Endothelial cell of umbilical vein (primary cell): ENCODE measurements around the gene UNC5A. TPM values are rescaled to one million over a fixed set of nuclear protein-coding genes. Genes with fewer than 3 reads are reported as not detected.

Experiments used
- BruUV-seq: library from RNA; stranded (reverse); fragments of 400-500 nt; replicated peaks from 2 replicates; lab custom pipeline; 2021; lab: Mats Ljungman, UMichigan
- CTCF ChIA-PET: fragments of 300-600, 350-600 bp; sonication (Branson Sonifier 250); formaldehyde crosslinking; loops from one replicate; lab custom pipeline; 2021; ENCODE audit warnings: antibody characterized with exemption, inconsistent platforms; lab: Charles Lee
- POLR2A ChIA-PET: fragments of 300-600, 350-600 bp; sonication (Branson Sonifier 250); formaldehyde crosslinking; loops from one replicate; lab custom pipeline; 2021; ENCODE audit warnings: antibody characterized with exemption, inconsistent platforms; lab: Charles Lee
- DNase-seq: peaks from one replicate; pipeline ENCODE4 v3.0.0-alpha.2; 2011; ENCODE audit warnings: low read depth, low spot score
- FAIRE-seq: peaks from 2 replicates; lab custom pipeline; 2011; peaks lifted over from hg19 to GRCh38; lab: Jason Lieb, UNC
- H2AFZ ChIP-seq: 2 replicates; pipeline ENCODE4 v1.6.0; 2012; ENCODE audit warnings: low read depth, low read length, control low read depth, inconsistent platforms
- H3K27ac ChIP-seq: 2 replicates; pipeline ENCODE4 v1.5.1; 2011; ENCODE audit warnings: low read depth, mild to moderate bottlenecking, control low read depth, low read length, moderate library complexity; ENCODE audit not compliant: insufficient read depth
- H3K27me3 ChIP-seq, 2 experiments: 2 replicates each; pipeline versions ENCODE4 v1.6.0 to v1.6.1; 2011; ENCODE audit warnings: low read length in 2 of 2, mixed read lengths in 1 of 2; ENCODE audit not compliant: control insufficient read depth in 2 of 2, insufficient read depth in 2 of 2
- H3K36me3 ChIP-seq, 2 experiments: 2 replicates in 1 of 2; 3 replicates in 1 of 2; pipeline ENCODE4 v1.5.1; 2011; ENCODE audit warnings: low read length in 2 of 2, mild to moderate bottlenecking in 1 of 2, moderate library complexity in 1 of 2; ENCODE audit not compliant: control insufficient read depth in 2 of 2, insufficient read depth in 2 of 2; ENCODE audit errors: extremely low read depth in 1 of 2
- H3K4me1 ChIP-seq: 3 replicates; pipeline ENCODE4 v1.5.1; 2011; ENCODE audit warnings: mild to moderate bottlenecking, low read length; ENCODE audit not compliant: control insufficient read depth, insufficient read depth; ENCODE audit errors: extremely low read depth
- H3K4me2 ChIP-seq: 2 replicates; pipeline ENCODE4 v1.6.1; 2011; ENCODE audit warnings: low read length, control low read depth, mixed read lengths; ENCODE audit not compliant: insufficient read depth
- H3K4me3 ChIP-seq, 3 experiments: fragments of 200-600 bp in 1 of 3; sonication (generic), shearing (Covaris generic) in 1 of 3; replicated peaks in 1 of 3; 2 replicates each; pipeline ENCODE4 v1.5.1; 2011 to 2016; ENCODE audit warnings: control low read depth in 3 of 3, low read length in 3 of 3, mild to moderate bottlenecking in 2 of 3, inconsistent platforms in 1 of 3, low read depth in 1 of 3, moderate library complexity in 1 of 3; ENCODE audit not compliant: insufficient read depth in 1 of 3
- H3K79me2 ChIP-seq: 2 replicates; pipeline ENCODE4 v1.6.0; 2012; ENCODE audit warnings: low read length, inconsistent platforms; ENCODE audit not compliant: control insufficient read depth, insufficient read depth
- H3K9ac ChIP-seq: replicated peaks from 2 replicates; pipeline ENCODE3; 2011; ENCODE audit warnings: low read length, control low read depth; ENCODE audit not compliant: insufficient read depth; ENCODE audit errors: extremely low read depth
- H3K9me1 ChIP-seq: replicated peaks from 3 replicates; pipeline ENCODE4 v1.6.0; 2011; ENCODE audit warnings: mild to moderate bottlenecking, low read length; ENCODE audit not compliant: control insufficient read depth, insufficient read depth; ENCODE audit errors: extremely low read depth
- H3K9me3 ChIP-seq: replicated peaks from 2 replicates; pipeline ENCODE4 v1.5.1; 2012; ENCODE audit warnings: low read length, inconsistent platforms; ENCODE audit not compliant: control insufficient read depth, insufficient read depth
- H4K20me1 ChIP-seq: replicated peaks from 2 replicates; pipeline ENCODE3; 2011; ENCODE audit warnings: mild to moderate bottlenecking, low read length; ENCODE audit not compliant: control insufficient read depth, insufficient read depth; ENCODE audit errors: extremely low read depth
- CTCF ChIP-seq, 2 donors: IDR thresholded peaks; 1 replicate in 1 of 2; 2 replicates in 1 of 2; pipeline ENCODE4 v1.5.1; 2011; ENCODE audit warnings: low read length in 2 of 2, mild to moderate bottlenecking in 2 of 2, moderate library complexity in 2 of 2, control low read depth in 1 of 2, inconsistent platforms in 1 of 2, low read depth in 1 of 2; ENCODE audit not compliant: insufficient read depth in 1 of 2; ENCODE audit errors: extremely low read depth in 1 of 2
- EZH2 ChIP-seq: IDR thresholded peaks from 2 replicates; pipeline ENCODE4 v1.6.1; 2012; ENCODE audit warnings: borderline replicate concordance, low read depth, mild to moderate bottlenecking, moderate library complexity, low read length, inconsistent platforms; ENCODE audit not compliant: severe bottlenecking
- FOS ChIP-seq: IDR thresholded peaks from 2 replicates; pipeline ENCODE4 v1.6.1; 2011; ENCODE audit warnings: mild to moderate bottlenecking, low read length, moderate library complexity, borderline replicate concordance; ENCODE audit not compliant: insufficient read depth
- GATA2 ChIP-seq: IDR thresholded peaks from 2 replicates; pipeline ENCODE4 v1.7.0; 2011; ENCODE audit warnings: low read depth, mild to moderate bottlenecking, moderate library complexity, mixed read lengths, low read length; ENCODE audit not compliant: insufficient read length, insufficient read depth
- JUN ChIP-seq: IDR thresholded peaks from 2 replicates; pipeline ENCODE4 v1.6.1; 2011; ENCODE audit warnings: borderline replicate concordance, low read depth; ENCODE audit not compliant: insufficient read length, insufficient read depth
- MYC ChIP-seq: IDR thresholded peaks from one replicate; pipeline ENCODE4 v1.6.1; 2011; ENCODE audit warnings: mild to moderate bottlenecking, low read depth, low read length
- POLR2A ChIP-seq: IDR thresholded peaks from 2 replicates; pipeline ENCODE4 v1.6.1; 2012; ENCODE audit warnings: low read depth, mild to moderate bottlenecking, control low read depth, low read length
- POLR2AphosphoS5 ChIP-seq: IDR thresholded peaks from 2 replicates; pipeline ENCODE4 v1.6.1; 2012; ENCODE audit warnings: low read depth, mild to moderate bottlenecking, control low read depth, low read length, moderate library complexity; ENCODE audit not compliant: insufficient read depth
- dilution Hi-C: fragments of 300-500 bp; cut with MboI; formaldehyde crosslinking; loops from one replicate; pipeline ENCODE4 v1.15.0; 2019; ENCODE audit warnings: low sequenced_read_pairs; ENCODE audit not compliant: extremely low pct_ligation_motif_present
- intact Hi-C: fragments of 100-400 bp; cut with micrococcal nuclease; formaldehyde crosslinking; loops from one replicate; pipeline ENCODE4 v1.10.0; 2022
- polyA plus RNA-seq, 4 experiments: library from polyadenylated mRNA; depleted of rRNA in 3 of 4; stranded (reverse) in 3 of 4; unstranded in 1 of 4; fragments of >200 nt; gene quantifications; 2 replicates each; pipeline versions ENCODE4 v1.2.1 to v1.2.3, GENCODE V29; 2011 to 2012; ENCODE audit warnings: missing spikeins in 1 of 4
- total RNA-seq: library from RNA; stranded (reverse); gene quantifications from 2 replicates; pipeline ENCODE4 v1.2.3, GENCODE V29; 2021
- TF ChIP-seq, protein P1 (sequence below): IDR thresholded peaks from 2 replicates; pipeline ENCODE4 v1.6.1; 2011; ENCODE audit not compliant: insufficient read depth, insufficient read length

The UNC5A gene
- total and polyA plus RNA-seq, 2 donors (not counting 3 experiments of a cell fraction or from before 2014, with no cell fraction given): 0.08 to 0.22 TPM

DNA sequence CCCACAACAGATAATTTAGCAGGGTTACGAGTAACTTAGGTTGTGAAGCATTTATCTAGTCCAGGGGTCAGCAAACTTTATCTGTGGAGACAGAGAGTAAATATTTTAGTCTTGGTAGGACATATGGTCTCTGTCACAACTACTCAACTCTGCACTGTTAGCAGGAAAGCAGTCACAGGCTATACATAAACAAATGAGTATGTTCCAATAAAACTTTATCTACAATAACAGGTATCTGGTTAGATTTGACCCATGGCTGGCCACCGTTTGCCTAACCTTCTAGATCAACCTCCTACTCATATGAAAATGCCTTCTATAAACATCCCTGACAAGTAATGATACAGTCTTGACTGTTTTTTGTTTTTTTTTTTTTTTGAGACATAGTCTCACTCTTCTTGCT, 101.8 kb downstream of the UNC5A start:
- dilution Hi-C loops: no loop called here
- POLR2A ChIA-PET: no interaction called here
- FAIRE-seq: no peak

More for the DNA sequence above, 101.8 kb downstream of the UNC5A start:
- intact Hi-C loops: no loop called here
- H3K27me3 ChIP-seq: no peaks in the 10 kb centered on the region
- no TSS peak for BruUV-seq
- no peak overlapping the region for H2AFZ ChIP-seq
- H3K79me2 ChIP-seq: peaks cover 2% of the 10 kb centered on the region
- H3K9me3 ChIP-seq: no peaks in the 10 kb centered on the region
- H3K9me1 ChIP-seq: no peaks in the 10 kb centered on the region
- H4K20me1 ChIP-seq: no peaks in the 10 kb centered on the region
- no peak overlapping the region for H3K9ac ChIP-seq
- H3K27ac ChIP-seq: no peak overlapping the region
- TF ChIP-seq EZH2 (no peak), POLR2A (no peak), GATA2 (no peak), POLR2AphosphoS5 (no peak), MYC (no peak), CTCF (IDR thresholded peaks at IDR 0.05; ENCODE audit: extremely low read depth in 1 of 2, insufficient read depth in 1 of 2, low read depth in 1 of 2, low read length in 2 of 2) (no peak), FOS (no peak), JUN (no peak)
- TF ChIP-seq, protein P1, sequence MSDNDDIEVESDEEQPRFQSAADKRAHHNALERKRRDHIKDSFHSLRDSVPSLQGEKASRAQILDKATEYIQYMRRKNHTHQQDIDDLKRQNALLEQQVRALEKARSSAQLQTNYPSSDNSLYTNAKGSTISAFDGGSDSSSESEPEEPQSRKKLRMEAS: no peak
- H3K36me3 ChIP-seq: peaks cover 0 to 8% of the 10 kb centered on the region in 2 experiments
- DNase-seq: no peak
- H3K4me2 ChIP-seq: no peak overlapping the region
- CTCF ChIA-PET: interaction anchor here (0.8 to 1.0 kb wide), 3 partner anchors 11 to 251 kb away, joined by 3 to 4 read pairs (median 3); partner anchors contain the start of gene HK3
- no peaks in the 10 kb centered on the region for H3K4me1 ChIP-seq
- H3K4me3 ChIP-seq: no peak overlapping the region
